Tibial nerve (tissue), 4 donors: Measurements from ENCODE around the gene PLB1. TPM values are rescaled to one million over a fixed set of nuclear protein-coding genes. Genes with fewer than 3 reads are reported as not detected.

Experiments used
- DNase-seq, 2 donors: peaks; one replicate each; pipeline ENCODE4 v3.0.0-alpha.2; 2019; ENCODE audit warnings: low spot score in 2 of 2
- H3K27ac ChIP-seq, 4 donors: fragments of 200-600 bp; sonication (generic) in 3 of 4; one replicate each; pipeline ENCODE4 v1.5.1; 2017 to 2019; ENCODE audit warnings: mild to moderate bottlenecking in 1 of 4
- H3K27me3 ChIP-seq, 2 donors: fragments of 200-600 bp; sonication (generic) in 1 of 2; one replicate each; pipeline versions ENCODE4 v1.5.1 to v1.6.0; 2017 to 2019
- H3K36me3 ChIP-seq, 3 donors: fragments of 200-600 bp; sonication (generic); one replicate each; pipeline ENCODE4 v1.5.1; 2018 to 2019
- H3K4me1 ChIP-seq, 4 donors: fragments of 200-600 bp; sonication (generic) in 3 of 4; one replicate each; pipeline ENCODE4 v1.5.1; 2017 to 2019
- H3K4me3 ChIP-seq, 4 donors: fragments of 200-600 bp; sonication (generic) in 3 of 4; one replicate each; pipeline ENCODE4 v1.5.1; 2017 to 2019; ENCODE audit warnings: mild to moderate bottlenecking in 1 of 4, moderate library complexity in 1 of 4
- H3K9me3 ChIP-seq, 4 donors: fragments of 200-600 bp; sonication (generic) in 3 of 4; one replicate each; pipeline ENCODE4 v1.5.1; 2017 to 2019
- CTCF ChIP-seq, 5 experiments: fragments of 200-600 bp in 3 of 5; fragments of 450-650 bp in 2 of 5; sonication (generic) in 3 of 5; IDR thresholded peaks; one replicate each; pipeline ENCODE4 v1.5.1; 2016 to 2019; ENCODE audit warnings: antibody characterized with exemption in 5 of 5, mild to moderate bottlenecking in 3 of 5, moderate library complexity in 2 of 5
- EP300 ChIP-seq, 2 donors: sonication (generic); formaldehyde crosslinking; IDR thresholded peaks; one replicate each; pipeline ENCODE4 v1.6.1; 2017; ENCODE audit warnings: antibody characterized with exemption in 2 of 2, mild to moderate bottlenecking in 1 of 2
- POLR2A ChIP-seq, 2 donors: fragments of 450-650 bp; IDR thresholded peaks; one replicate each; pipeline ENCODE4 v1.6.1; 2017; ENCODE audit warnings: antibody characterized with exemption in 2 of 2, mild to moderate bottlenecking in 2 of 2, moderate library complexity in 2 of 2
- WGBS, 2 donors: methylation state at CpG; one replicate each; pipeline ENCODE4 v1.1.5; 2018; 5-methylcytosine and 5-hydroxymethylcytosine counted together
- total RNA-seq, 4 donors: library from RNA; depleted of rRNA; stranded (reverse); fragments of >200 nt; gene quantifications; one replicate each; pipeline ENCODE4 v1.1.0, GENCODE V29; 2016

Gene PLB1
- total RNA-seq, 4 donors from 2014 or later: 1.7 to 8.4 (median 4.7) TPM

DNA sequence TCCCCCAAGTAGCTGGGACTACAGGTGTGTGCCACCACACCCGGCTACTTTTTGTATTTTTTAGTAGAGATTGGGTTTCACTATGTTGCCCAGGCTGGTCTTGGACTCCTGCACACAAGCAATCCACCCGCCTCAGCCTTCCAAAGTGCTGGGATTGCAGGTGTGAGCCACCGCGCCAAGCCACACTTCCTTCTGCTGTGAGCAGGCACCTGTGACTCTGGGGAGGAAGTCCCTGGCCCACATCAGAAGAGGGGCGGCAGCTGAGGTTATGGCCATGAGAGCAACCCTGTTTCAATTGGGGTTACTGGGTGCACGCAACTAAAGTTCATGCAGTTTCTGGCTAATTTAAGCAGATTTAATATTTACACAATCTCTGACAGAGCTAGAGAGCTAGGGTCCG, 91.0 kb downstream of the PLB1 start:
- no peak overlapping the region for H3K27ac ChIP-seq
- no peaks in the 10 kb centered on the region for H3K9me3 ChIP-seq
- H3K4me1 ChIP-seq: peaks cover 0 to 13% (median 2%) of the 10 kb centered on the region in 4 donors
- no peaks in the 10 kb centered on the region for H3K36me3 ChIP-seq
- no peak overlapping the region for H3K4me3 ChIP-seq
- TF ChIP-seq EP300 (IDR thresholded peaks at IDR 0.05) (no peak), POLR2A (IDR thresholded peaks at IDR 0.05) (no peak), CTCF (IDR thresholded peaks at IDR 0.05) (no peak)
- DNase-seq: no peak
- 88 to 93% methylated on average over 7 of the region's 7 CpGs for WGBS, 2 donors
- no peaks in the 10 kb centered on the region for H3K27me3 ChIP-seq

DNA sequence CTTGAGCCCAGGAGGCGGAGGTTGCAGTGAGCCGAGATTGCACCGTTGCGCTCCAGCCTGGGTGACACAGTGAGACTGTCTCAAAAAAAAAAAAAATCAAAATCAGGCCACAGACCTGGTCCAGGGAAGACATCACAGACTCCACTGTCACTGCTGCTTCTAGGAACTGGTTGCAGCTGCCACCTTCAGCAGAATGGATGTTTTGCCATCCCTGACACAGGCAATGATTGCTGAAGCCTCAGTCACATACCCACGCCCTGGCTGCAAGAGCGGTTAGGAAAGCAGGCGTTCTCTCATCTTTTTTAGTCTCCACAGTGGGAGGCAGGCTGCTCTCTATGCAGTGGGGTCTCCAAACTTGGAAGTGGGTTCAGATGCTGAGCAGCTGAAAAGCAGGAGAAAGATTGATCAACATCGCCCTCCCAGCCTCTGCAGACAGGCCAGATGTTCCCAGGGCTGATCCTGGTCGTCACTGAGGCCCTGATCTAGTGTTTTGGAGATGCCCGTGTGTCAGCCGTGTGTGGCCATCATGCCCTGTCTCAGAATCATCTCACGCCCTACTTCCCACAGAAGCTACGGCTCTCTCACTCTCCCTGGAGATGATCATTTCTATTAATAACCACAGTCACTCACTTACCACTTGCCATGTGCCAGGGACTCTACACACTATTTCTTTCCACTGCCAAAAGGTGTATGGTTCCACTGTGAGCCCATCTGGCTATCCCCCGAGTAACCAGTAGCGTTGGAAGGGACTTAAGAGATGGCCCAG, 91.8 kb downstream of the PLB1 start:
- no peak overlapping the region for H3K4me3 ChIP-seq
- H3K36me3 ChIP-seq: no peaks in the 10 kb centered on the region
- H3K27ac ChIP-seq: no peak overlapping the region
- H3K9me3 ChIP-seq: no peaks in the 10 kb centered on the region
- no peaks in the 10 kb centered on the region for H3K27me3 ChIP-seq
- 73 to 84% methylated on average over 15 of the region's 15 CpGs for WGBS, 2 donors
- no peak for TF ChIP-seq EP300 (IDR thresholded peaks at IDR 0.05)
- no peak for DNase-seq
- H3K4me1 ChIP-seq: peaks cover 0 to 13% (median 2%) of the 10 kb centered on the region in 4 donors

DNA sequence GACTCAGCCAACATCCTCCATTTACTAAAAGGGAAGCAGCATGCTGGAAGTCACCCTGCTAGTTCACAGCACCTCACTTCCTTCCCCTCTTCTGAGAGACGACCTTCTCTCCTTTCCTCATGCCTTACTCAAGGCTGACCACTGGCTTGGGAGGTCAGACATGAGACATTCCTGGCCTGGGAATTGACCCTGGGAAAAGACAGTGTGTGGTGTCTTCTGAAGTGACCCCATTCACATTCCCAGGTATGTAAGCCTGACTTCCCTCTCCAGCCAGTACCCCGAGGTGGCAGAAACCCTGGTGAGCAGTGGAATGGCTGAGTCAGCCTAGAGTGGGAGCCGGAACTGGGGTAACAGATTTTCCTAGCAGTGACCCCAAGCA, 92.4 kb downstream of the PLB1 start:
- Histone ChIP-seq H3K36me3 (no peaks in the 10 kb centered on the region), H3K27me3 (no peaks in the 10 kb centered on the region), H3K9me3 (no peaks in the 10 kb centered on the region), H3K27ac (no peak overlapping the region), H3K4me3 (no peak overlapping the region), H3K4me1 (peaks cover 0 to 13% (median 2%) of the 10 kb centered on the region in 4 donors)
- DNase-seq: no peak
- 48 to 49% methylated on average over 3 of the region's 3 CpGs for WGBS, 2 donors
- no peak for TF ChIP-seq EP300 (IDR thresholded peaks at IDR 0.05)
- no peak for TF ChIP-seq CTCF (IDR thresholded peaks at IDR 0.05)
- TF ChIP-seq POLR2A (IDR thresholded peaks at IDR 0.05): no peak

- no peak for DNase-seq
- H3K9me3 ChIP-seq: no peaks in the 10 kb centered on the region
- no peaks in the 10 kb centered on the region for H3K27me3 ChIP-seq
- no peak for TF ChIP-seq EP300 (IDR thresholded peaks at IDR 0.05)
- TF ChIP-seq CTCF (IDR thresholded peaks at IDR 0.05): no peak
- no peak for TF ChIP-seq POLR2A (IDR thresholded peaks at IDR 0.05)
- no peak overlapping the region for H3K27ac ChIP-seq
- no peaks in the 10 kb centered on the region for H3K36me3 ChIP-seq
- H3K4me1 ChIP-seq: peaks cover 0 to 11% (median 4%) of the 10 kb centered on the region in 4 donors
- 89 to 90% methylated on average over 15 of the region's 15 CpGs for WGBS, 2 donors
- no peak overlapping the region for H3K4me3 ChIP-seq
These were observed 94.0 kb downstream of the PLB1 start for GRCh38 chr2:28589746-28590463.

DNA sequence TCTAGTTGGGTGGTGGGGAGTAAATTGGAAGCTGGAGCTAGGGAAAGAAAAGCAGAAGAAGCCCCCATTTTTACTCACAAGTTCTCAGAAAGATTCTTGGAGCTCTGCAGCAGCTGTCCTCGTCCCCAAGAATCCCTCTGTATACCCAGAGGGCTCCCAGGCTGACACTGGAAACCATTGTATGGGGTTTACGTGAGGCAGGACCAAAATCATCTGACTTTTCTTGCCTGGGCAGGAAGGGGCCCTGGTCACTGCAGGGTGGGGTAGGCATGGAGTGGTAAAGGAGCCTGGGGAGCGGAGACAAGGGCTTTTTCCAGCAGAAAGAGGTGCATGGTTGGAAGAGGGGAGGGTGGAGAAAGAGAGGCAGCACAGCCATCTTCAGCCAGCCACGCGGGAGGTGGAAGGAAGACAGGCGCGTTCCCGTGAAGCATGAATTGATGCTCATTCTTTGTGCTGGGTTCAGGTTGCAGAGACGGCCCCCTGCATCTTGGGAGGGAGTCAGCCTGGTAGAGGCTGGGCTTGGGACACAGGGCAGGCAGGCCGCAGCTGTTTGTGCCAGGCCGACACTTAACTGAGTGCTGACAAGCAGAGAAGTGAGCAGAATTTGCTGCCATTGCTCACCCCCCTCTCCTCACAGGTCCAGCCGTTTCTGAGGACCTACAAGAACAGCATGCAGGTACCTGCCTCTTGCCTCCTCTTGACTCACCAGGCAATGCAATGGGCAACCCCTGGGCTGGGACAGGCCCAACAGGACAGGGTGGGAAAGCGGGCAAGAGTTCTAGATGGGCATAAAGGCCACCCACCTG, 94.8 kb downstream of the PLB1 start:
- Histone ChIP-seq H3K4me1 (peaks cover 0 to 13% (median 6%) of the 10 kb centered on the region in 4 donors), H3K27ac (no peak overlapping the region), H3K27me3 (no peaks in the 10 kb centered on the region), H3K36me3 (no peaks in the 10 kb centered on the region), H3K4me3 (no peak overlapping the region), H3K9me3 (no peaks in the 10 kb centered on the region)
- DNase-seq: no peak
- WGBS, 2 donors: 63 to 70% methylated on average over 13 of the region's 13 CpGs
- TF ChIP-seq CTCF (IDR thresholded peaks at IDR 0.05) (no peak), EP300 (IDR thresholded peaks at IDR 0.05) (no peak), POLR2A (IDR thresholded peaks at IDR 0.05) (no peak)
